ENCODE measurements around the gene LAMTOR1. TPM values are rescaled to one million over a fixed set of nuclear protein-coding genes. Genes with fewer than 3 reads are reported as not detected.

The LAMTOR1 gene
- total and polyA plus RNA-seq, 7 donors, result 87.2 to 256 (median 123) TPM

DNA sequence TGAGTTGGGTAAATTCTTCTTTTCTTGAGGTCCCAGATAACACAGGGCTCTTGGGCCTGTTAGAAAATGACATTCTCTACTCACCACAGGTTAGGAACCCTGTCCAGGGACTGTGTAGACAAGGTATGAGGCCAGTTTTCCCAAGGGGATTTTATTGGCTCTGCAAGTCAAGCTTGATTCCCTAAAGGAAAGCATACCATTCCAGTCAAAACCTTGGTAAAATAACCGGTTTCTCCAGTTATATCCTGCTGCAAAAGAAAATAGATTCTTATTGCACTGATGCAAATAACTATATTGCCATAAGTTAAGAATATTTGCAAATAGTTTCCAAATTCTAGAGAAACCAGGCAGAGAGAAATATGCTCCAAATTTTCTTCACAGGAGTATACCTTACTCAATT, 22.9 kb upstream of the LAMTOR1 start:
- intact Hi-C loops (cut with DNase I), result no loop called here
- DNase-seq, result no peak
- WGBS, 2 donors, result 33 to 66% methylated on average over 1 of the region's 1 CpG
- Histone ChIP-seq H3K27ac (no peak overlapping the region), H3K4me1 (no peaks in the 10 kb centered on the region), H3K4me3 (no peak overlapping the region), H3K27me3 (no peaks in the 10 kb centered on the region), H3K36me3 (no peaks in the 10 kb centered on the region), H3K9me3 (peaks cover 0 to 4% (median 0%) of the 10 kb centered on the region in 4 donors)
- no peak for TF ChIP-seq POLR2A (IDR thresholded peaks at IDR 0.05)
- no peak for TF ChIP-seq EP300 (IDR thresholded peaks at IDR 0.05)
- TF ChIP-seq POLR2AphosphoS5 (IDR thresholded peaks at IDR 0.05), result no peak
- TF ChIP-seq, protein P1, sequence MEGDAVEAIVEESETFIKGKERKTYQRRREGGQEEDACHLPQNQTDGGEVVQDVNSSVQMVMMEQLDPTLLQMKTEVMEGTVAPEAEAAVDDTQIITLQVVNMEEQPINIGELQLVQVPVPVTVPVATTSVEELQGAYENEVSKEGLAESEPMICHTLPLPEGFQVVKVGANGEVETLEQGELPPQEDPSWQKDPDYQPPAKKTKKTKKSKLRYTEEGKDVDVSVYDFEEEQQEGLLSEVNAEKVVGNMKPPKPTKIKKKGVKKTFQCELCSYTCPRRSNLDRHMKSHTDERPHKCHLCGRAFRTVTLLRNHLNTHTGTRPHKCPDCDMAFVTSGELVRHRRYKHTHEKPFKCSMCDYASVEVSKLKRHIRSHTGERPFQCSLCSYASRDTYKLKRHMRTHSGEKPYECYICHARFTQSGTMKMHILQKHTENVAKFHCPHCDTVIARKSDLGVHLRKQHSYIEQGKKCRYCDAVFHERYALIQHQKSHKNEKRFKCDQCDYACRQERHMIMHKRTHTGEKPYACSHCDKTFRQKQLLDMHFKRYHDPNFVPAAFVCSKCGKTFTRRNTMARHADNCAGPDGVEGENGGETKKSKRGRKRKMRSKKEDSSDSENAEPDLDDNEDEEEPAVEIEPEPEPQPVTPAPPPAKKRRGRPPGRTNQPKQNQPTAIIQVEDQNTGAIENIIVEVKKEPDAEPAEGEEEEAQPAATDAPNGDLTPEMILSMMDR (IDR thresholded peaks at IDR 0.05), result no peak

DNA sequence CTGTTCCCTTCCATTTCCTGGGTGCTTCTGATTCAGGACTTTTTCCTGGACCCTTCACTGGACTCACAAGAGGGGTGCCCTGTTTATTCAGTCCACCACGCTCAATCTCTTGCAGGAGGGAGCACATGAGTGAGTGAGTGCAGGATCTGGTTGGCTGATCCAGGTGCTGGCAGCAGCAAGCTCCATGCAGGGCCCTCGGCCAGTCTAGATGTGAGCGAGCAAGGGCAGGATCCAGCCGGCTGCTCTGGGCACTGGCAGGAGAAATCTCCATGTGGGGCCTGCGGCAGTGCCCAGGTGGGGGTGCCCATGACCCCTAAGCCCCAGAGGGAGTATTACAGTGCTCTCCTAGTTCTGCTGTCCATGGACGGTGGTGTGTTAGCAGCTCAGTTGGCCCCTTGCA, 20.9 kb upstream of the LAMTOR1 start:
- intact Hi-C loops (cut with DNase I), result no loop called here
- no peaks in the 10 kb centered on the region for H3K4me1 ChIP-seq
- no peak for TF ChIP-seq EP300 (IDR thresholded peaks at IDR 0.05)
- no peak for TF ChIP-seq POLR2A (IDR thresholded peaks at IDR 0.05)
- TF ChIP-seq, protein P1 (IDR thresholded peaks at IDR 0.05), result no peak
- TF ChIP-seq POLR2AphosphoS5 (IDR thresholded peaks at IDR 0.05), result no peak
- no peak overlapping the region for H3K27ac ChIP-seq
- no peak for DNase-seq
- no peaks in the 10 kb centered on the region for H3K27me3 ChIP-seq
- no peak overlapping the region for H3K4me3 ChIP-seq
- H3K36me3 ChIP-seq, result no peaks in the 10 kb centered on the region
- 94 to 96% methylated on average over 6 of the region's 6 CpGs for WGBS, 2 donors
- H3K9me3 ChIP-seq, result peaks cover 0 to 4% (median 0%) of the 10 kb centered on the region in 4 donors

DNA sequence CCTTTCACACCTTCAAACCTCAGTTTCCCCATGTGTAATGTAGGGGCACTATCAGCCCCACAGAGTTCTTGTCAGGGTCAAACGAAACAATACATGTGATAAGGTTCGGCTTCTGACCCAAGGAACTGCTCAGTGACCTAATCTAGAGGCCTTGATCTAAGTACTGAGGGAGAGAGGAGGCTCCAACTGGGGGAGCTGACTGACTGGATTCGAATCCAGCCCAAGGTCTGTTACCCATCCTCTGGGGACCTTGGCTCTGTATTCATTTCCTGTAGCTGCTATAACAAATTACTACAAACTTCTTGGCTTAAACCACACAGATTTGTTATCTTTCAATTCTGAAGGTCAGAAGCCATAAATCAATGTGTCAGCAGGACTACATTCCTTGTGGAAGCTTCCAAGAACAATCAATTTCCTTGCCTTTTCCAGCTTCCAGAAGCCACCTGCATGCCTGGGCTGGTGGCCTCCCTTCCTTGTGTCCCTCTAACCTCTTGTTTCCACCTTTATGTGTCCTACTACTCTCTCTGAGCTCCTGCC, 20.1 kb upstream of the LAMTOR1 start:
- no peak for DNase-seq
- 74 to 80% methylated on average over 3 of the region's 3 CpGs for WGBS, 2 donors
- H3K4me1 ChIP-seq, result no peaks in the 10 kb centered on the region
- intact Hi-C loops (cut with DNase I), result no loop called here
- H3K9me3 ChIP-seq, result no peaks in the 10 kb centered on the region
- TF ChIP-seq POLR2AphosphoS5 (IDR thresholded peaks at IDR 0.05) (no peak), POLR2A (IDR thresholded peaks at IDR 0.05) (no peak), EP300 (IDR thresholded peaks at IDR 0.05) (no peak)
- TF ChIP-seq, protein P1 (IDR thresholded peaks at IDR 0.05), result no peak
- no peaks in the 10 kb centered on the region for H3K36me3 ChIP-seq
- no peak overlapping the region for H3K4me3 ChIP-seq
- H3K27me3 ChIP-seq, result no peaks in the 10 kb centered on the region
- no peak overlapping the region for H3K27ac ChIP-seq

DNA sequence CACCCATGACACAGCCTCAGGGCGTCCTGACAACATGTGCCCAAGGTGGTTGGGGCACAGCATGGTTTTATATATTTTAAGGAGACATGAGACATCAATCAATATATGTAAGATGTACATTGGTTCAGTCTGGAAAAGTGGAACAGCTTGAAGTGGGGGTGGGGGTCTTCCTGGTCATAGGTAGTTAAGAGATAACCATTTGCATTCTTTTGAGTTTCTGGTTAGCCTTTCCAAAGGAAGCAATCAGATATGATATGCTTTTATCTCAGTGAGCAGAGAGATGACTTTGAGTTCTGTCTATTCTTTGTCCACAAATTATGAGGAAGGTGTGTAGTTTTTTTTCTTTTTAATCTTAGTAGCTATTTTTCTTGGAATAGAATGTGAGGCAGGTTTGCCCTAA, 19.5 kb upstream of the LAMTOR1 start:
- TF ChIP-seq POLR2A (IDR thresholded peaks at IDR 0.05) (no peak), EP300 (IDR thresholded peaks at IDR 0.05) (no peak), POLR2AphosphoS5 (IDR thresholded peaks at IDR 0.05) (no peak)
- TF ChIP-seq, protein P1 (IDR thresholded peaks at IDR 0.05), result no peak
- H3K4me1 ChIP-seq, result no peaks in the 10 kb centered on the region
- H3K27me3 ChIP-seq, result no peaks in the 10 kb centered on the region
- WGBS, 2 donors, result 88 to 94% methylated on average over 1 of the region's 1 CpG
- no peaks in the 10 kb centered on the region for H3K9me3 ChIP-seq
- no peaks in the 10 kb centered on the region for H3K36me3 ChIP-seq
- DNase-seq, result no peak
- no peak overlapping the region for H3K27ac ChIP-seq
- intact Hi-C loops (cut with DNase I), result no loop called here
- no peak overlapping the region for H3K4me3 ChIP-seq

DNA sequence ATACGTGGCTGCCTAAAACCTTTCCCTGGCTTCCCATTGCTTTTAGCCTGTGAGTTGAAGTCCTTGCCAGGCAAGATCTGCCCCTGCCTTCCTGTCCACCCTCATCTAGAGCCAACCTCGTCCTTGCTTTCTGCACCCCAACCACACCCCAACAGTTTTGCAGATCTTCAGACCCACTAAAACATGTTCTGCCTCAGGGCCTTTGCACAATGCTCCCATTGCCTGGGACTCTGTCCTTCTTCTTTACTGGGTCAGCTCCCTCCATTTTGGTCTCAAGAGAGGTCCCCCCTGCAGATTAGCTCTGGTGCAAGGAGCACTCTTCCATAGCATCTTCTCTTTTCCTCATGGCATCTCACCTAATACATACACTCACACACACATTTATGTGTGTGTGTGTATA, 17.8 kb upstream of the LAMTOR1 start:
- no peak for DNase-seq
- H3K4me1 ChIP-seq, result no peaks in the 10 kb centered on the region
- no peaks in the 10 kb centered on the region for H3K36me3 ChIP-seq
- intact Hi-C loops (cut with DNase I), result no loop called here
- no peak overlapping the region for H3K27ac ChIP-seq
- no peak for TF ChIP-seq POLR2A (IDR thresholded peaks at IDR 0.05)
- TF ChIP-seq EP300 (IDR thresholded peaks at IDR 0.05), result no peak
- TF ChIP-seq POLR2AphosphoS5 (IDR thresholded peaks at IDR 0.05), result no peak
- TF ChIP-seq, protein P1 (IDR thresholded peaks at IDR 0.05), result no peak
- H3K4me3 ChIP-seq, result no peak overlapping the region
- 84 to 86% methylated on average over 2 of the region's 2 CpGs for WGBS, 2 donors
- no peaks in the 10 kb centered on the region for H3K27me3 ChIP-seq
- no peaks in the 10 kb centered on the region for H3K9me3 ChIP-seq
